Lower leg skin (tissue), 3 donors: Measurements from ENCODE around the gene MTHFD1L.

Experiments used
- CTCF ChIP-seq, 3 donors: fragments of 450-650 bp; IDR thresholded peaks; one replicate each; pipeline ENCODE4 v1.5.1; 2016; ENCODE audit warnings: antibody characterized with exemption in 3 of 3, mild to moderate bottlenecking in 3 of 3, moderate library complexity in 2 of 3
- POLR2A ChIP-seq, 2 donors: fragments of 450-650 bp; IDR thresholded peaks; one replicate each; pipeline ENCODE4 v1.6.1; 2016 to 2017; ENCODE audit warnings: antibody characterized with exemption in 2 of 2, mild to moderate bottlenecking in 1 of 2, moderate library complexity in 1 of 2

GRCh38 chr6:151056230-151056907 lies 190.9 kb downstream of the MTHFD1L start:
- no peak for TF ChIP-seq CTCF (IDR thresholded peaks at IDR 0.05)
- TF ChIP-seq POLR2A (IDR thresholded peaks at IDR 0.05): no peak
